ENCODE data around the gene HOXB1. TPM values are rescaled to one million over a fixed set of nuclear protein-coding genes. Genes with fewer than 3 reads are reported as not detected.
"Not testable (repeated sequence)": the region's sequence is repeated elsewhere in the genome, so short reads cannot be mapped to it uniquely, and the experiment has no call there.

HOXB1 gene
- total RNA-seq, 2 experiments from 2014 or later: not detected

DNA sequence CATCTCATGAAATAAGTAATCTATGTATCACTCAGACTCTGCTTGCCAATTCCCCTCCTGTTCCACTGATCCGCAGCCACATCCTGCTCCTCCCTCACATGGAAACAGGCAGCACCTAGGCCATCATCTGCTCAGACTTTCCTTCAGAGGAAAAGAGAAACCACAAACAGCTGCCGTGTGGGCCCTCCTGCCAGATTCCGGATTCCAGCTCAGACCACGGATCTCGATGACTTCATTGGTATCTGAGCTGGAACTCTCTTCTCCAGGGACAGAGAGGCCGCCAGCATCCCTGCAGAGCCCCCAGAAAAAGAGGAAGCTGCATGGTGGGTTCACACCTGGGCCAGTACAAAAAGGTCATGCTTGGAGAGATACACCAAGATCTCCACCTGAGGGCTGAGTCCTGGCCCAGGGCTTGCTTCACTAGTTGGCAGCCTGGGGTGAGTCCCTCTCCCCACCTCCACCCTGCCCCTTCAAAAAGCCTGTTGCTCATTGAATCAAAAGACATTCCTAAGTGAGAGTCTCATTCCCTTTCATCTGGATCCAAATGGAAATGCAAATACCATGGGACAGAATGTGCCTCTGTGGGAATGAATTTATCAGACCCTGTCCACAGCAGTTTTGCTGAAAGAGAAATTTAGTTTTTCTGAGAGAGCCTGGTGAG, 47.2 kb downstream of the HOXB1 start:
- ATAC-seq (peak; percentile 54), DNase-seq (peak; percentile 44)
- H3K9me3 Mint-ChIP-seq (ENCODE audit: insufficient read depth): no peaks in the 10 kb centered on the region
- POLR2A ChIA-PET: no interaction called here
- H3K27ac Mint-ChIP-seq: peak overlapping the region; percentile 22
- H3K4me3 Mint-ChIP-seq: no peak overlapping the region
- H3K27me3 Mint-ChIP-seq (ENCODE audit: low read depth): peaks cover 11% of the 10 kb centered on the region
- H3K4me1 Mint-ChIP-seq (ENCODE audit: low read depth): peaks cover 37% of the 10 kb centered on the region
- CTCF ChIA-PET: interaction anchor here (1.7 to 3.8 kb wide), 3 partner anchors 9 to 132 kb away, joined by 6 to 19 read pairs (median 8); partner anchors contain the start of gene HOXB5
- no peaks in the 10 kb centered on the region for H3K36me3 Mint-ChIP-seq (ENCODE audit: low read depth)

DNA sequence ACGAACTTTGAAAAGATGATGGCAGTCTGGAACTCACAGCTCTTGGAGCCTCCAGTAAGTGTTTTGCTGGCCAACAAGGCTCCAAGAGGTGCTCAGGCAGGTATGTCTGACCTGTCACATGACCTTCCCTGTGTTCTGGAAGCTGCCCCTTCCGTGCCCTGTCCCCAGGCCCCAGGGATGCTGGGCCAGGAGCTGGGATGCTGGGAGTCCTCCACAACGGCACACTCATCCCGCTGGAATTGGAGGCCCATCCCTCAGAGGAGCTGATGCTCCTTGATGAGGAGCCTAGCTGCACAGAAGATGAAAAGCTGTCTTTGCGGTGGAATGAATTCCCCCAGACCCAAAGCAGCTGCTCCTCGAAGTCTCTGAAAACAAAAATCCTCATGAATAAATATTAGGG, 47.8 kb downstream of the HOXB1 start:
- no peaks in the 10 kb centered on the region for H3K36me3 Mint-ChIP-seq (ENCODE audit: low read depth)
- H3K4me1 Mint-ChIP-seq (ENCODE audit: low read depth): peaks cover 37% of the 10 kb centered on the region
- CTCF ChIA-PET: interaction anchor here (1.7 to 3.8 kb wide), 3 partner anchors 9 to 131 kb away, joined by 6 to 19 read pairs (median 8); partner anchors contain the start of gene HOXB5
- no peak overlapping the region for H3K27ac Mint-ChIP-seq
- no peaks in the 10 kb centered on the region for H3K9me3 Mint-ChIP-seq (ENCODE audit: insufficient read depth)
- POLR2A ChIA-PET: no interaction called here
- no peak overlapping the region for H3K4me3 Mint-ChIP-seq
- no peak for DNase-seq
- H3K27me3 Mint-ChIP-seq (ENCODE audit: low read depth): peaks cover 12% of the 10 kb centered on the region
- ATAC-seq: no peak

DNA sequence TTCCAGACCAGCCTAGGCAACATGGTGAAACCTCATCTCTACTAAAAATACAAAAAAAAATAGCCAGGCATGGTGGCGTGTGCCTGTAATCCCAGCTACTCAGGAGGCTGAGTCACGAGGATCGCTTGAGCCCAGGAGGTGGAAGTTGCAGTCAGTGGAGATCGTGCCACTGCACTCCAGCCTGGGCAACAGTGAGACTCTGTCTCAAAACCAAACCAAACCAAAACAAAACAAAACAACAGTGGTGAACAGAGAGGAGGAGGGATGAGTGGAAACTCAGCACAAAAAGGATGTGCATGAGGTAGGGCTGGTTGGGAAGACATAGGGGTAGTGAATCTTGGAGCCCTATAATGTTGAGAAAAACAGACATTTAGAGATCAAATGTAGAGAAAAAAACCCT, 48.5 kb downstream of the HOXB1 start:
- H3K27ac Mint-ChIP-seq; POLR2A ChIA-PET; DNase-seq; H3K4me3 Mint-ChIP-seq; H3K9me3 Mint-ChIP-seq (ENCODE audit: insufficient read depth); H3K36me3 Mint-ChIP-seq (ENCODE audit: low read depth); ATAC-seq: not testable (repeated sequence)
- CTCF ChIA-PET: interaction anchor here (1.3 to 3.8 kb wide), 4 partner anchors 10 to 131 kb away, joined by 5 to 19 read pairs (median 7); partner anchors contain the start of gene HOXB5
- Mint-ChIP-seq H3K4me1 (ENCODE audit: low read depth) (peaks cover 43% of the 10 kb centered on the region), H3K27me3 (ENCODE audit: low read depth) (peaks cover 10% of the 10 kb centered on the region)

DNA sequence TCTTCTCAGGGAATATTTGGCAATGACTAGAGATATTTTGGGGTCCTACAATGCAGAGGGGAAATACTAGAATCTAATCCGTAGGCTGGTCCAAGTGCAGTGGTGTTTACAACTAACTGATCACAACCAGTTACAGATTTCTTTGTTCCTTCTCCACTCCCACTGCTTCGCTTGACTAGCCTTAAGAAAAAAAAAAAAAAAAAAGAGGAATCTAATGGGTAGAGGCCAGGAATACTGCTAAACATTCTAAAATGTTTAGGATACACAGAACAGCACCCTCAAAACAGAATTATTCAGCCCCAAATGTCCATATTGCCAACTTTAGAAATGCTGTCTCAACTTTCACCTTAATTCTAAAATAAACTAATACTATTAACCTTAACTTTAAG, 51.8 kb downstream of the HOXB1 start:
- ATAC-seq: no peak
- ChIA-PET CTCF (no interaction called here), POLR2A (no interaction called here)
- Mint-ChIP-seq H3K4me1 (ENCODE audit: low read depth) (peaks cover 38% of the 10 kb centered on the region), H3K27ac (no peak overlapping the region), H3K36me3 (ENCODE audit: low read depth) (no peaks in the 10 kb centered on the region), H3K9me3 (ENCODE audit: insufficient read depth) (no peaks in the 10 kb centered on the region), H3K4me3 (no peak overlapping the region), H3K27me3 (ENCODE audit: low read depth) (peaks cover 2% of the 10 kb centered on the region)
- no peak for DNase-seq

Other genes starting within 250 kb of the HOXB1 start
- gene SKAP1, start 100.8 kb downstream of the HOXB1 start, total RNA-seq: 10 to 100 TPM; 93.8 to 94.1 TPM
- gene HOXB2, start 14.1 kb upstream of the HOXB1 start, total RNA-seq: 10 to 100 TPM; 15.7 to 17.7 TPM
- gene HOXB4, start 47.3 kb upstream of the HOXB1 start, total RNA-seq: 1 to 10 TPM; 5.7 to 6.1 TPM
- 10 to 100 TPM in 1 of 2 experiments, 1 to 10 TPM in 1; 8.2 to 10.3 TPM for gene HOXB3, start 59.2 kb upstream of the HOXB1 start, total RNA-seq
- gene HOXB5, start 62.8 kb upstream of the HOXB1 start, total RNA-seq: not detected
- gene HOXB6, start 74.0 kb upstream of the HOXB1 start, total RNA-seq: not detected
- under 1 TPM; 0.87 to 0.91 TPM for gene HOXB7, start 80.0 kb upstream of the HOXB1 start, total RNA-seq
- not detected for gene HOXB8, start 84.3 kb upstream of the HOXB1 start, total RNA-seq
- gene HOXB9, start 95.3 kb upstream of the HOXB1 start, total RNA-seq: under 1 TPM; 0.37 to 0.65 TPM
- not detected for gene PRAC1, start 191.5 kb upstream of the HOXB1 start, total RNA-seq
- not detected for gene PRAC2, start 192.2 kb upstream of the HOXB1 start, total RNA-seq
- not detected for gene HOXB13, start 197.7 kb upstream of the HOXB1 start, total RNA-seq

Data from activated CD8-positive, alpha-beta T cell treated with anti-CD3 and anti-CD28 coated beads, Interleukin-2, amount 10 ng/mL, durations not matched to agents 7 days and 5 days (primary cell).